HG03060 (cell line): ENCODE results near the gene ZNF181.
"Not testable (repeated sequence)": the region's sequence is repeated elsewhere in the genome, so short reads cannot be mapped to it uniquely, and the experiment has no call there.

ENCODE experiments used
- ATAC-seq: cut with Tn5 transposase; IDR thresholded peaks from one replicate; pipeline ENCODE4 v1.9.1; 2021; ENCODE audit warnings: low read depth, moderate number of reproducible peaks; ENCODE audit not compliant: unreplicated experiment

Gene ZNF181

DNA sequence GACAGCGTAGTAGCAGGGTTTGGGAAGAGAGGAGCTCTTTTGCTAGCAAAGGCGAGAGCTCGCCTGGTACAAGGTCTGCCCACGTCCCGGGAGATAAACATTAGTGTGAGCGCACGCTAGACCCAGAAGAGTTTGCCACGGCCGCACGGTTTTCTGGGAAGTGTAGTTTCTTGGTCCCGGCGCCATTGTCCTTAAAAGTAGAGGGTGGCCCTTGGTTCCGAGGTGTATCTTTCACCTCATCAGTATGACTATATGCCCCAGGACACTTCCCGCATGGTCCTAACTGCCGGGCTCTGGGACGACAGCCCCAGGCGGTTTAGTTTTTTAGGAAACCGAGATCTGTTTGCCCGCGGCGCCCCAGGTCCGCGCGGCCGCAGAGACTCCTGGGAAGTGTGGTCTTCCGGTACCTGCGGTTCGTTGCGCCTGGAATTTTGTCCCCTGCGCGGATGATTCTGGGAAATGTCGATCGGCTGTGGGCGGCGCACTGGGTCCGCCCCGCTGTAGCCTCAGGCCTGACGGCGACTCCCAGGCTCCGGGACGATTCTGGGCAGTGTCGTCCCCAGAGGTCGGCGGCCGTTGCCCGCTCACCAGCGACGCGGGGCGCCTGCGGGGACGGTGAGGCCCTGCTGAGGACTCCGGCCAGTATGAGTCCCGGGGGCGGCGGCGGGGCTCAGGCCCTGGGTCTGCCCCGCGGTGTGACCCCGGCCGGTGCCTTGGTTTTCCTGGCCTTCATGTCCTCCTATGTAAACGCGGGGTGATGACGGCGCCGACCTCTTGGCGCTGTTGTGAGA lies at the start of gene ZNF181:
Gene ZNF181 (plus strand): TSS at position 498 of the 791 bp plus-strand sequence. CDS start 795 bp downstream, outside the sequence.
- ATAC-seq: peak; percentile 50

DNA sequence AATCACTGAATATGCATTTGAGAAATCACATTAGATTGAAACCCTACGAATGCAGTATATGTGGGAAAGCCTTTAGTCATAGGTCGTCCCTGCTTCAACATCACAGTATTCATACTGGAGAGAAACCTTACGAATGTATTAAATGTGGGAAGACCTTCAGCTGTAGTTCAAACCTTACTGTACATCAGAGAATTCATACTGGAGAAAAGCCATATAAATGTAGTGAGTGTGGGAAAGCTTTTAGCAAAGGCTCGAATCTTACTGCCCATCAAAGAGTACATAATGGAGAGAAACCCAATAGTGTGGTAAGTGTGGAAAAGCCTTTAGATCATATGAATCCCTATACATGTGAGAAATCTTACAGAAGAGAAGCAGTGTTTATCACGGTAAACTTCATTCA lies 48.8 kb upstream of the ZNF181 start:
- ATAC-seq: not testable (repeated sequence)

DNA sequence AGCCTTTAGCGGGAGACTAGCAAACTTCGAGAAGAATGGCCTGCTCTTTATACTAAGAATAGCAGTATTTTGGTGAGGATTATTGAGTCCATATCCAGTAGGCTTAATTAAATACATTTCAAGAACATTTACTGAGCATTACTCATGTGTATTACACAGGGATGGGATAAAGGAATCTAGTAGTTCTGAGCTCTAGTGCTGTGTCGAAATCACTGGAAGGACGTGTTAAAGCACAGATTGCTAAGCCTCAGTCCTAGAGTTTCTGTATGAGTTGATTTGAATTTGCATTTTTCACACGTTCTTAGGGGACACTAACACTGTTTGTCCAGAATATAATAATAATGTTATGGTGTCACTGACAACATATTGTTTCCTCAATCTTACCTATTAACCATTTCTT lies 47.6 kb upstream of the ZNF181 start:
- ATAC-seq: no peak

- no peak for ATAC-seq
Measured at GRCh38 chr19:34687348-34687747, 46.7 kb upstream of the ZNF181 start.

GRCh38 chr19:34688592-34688991 lies 45.5 kb upstream of the ZNF181 start:
- ATAC-seq: no peak

- ATAC-seq: no peak
Measured at GRCh38 chr19:34690372-34690771, 43.7 kb upstream of the ZNF181 start.

DNA sequence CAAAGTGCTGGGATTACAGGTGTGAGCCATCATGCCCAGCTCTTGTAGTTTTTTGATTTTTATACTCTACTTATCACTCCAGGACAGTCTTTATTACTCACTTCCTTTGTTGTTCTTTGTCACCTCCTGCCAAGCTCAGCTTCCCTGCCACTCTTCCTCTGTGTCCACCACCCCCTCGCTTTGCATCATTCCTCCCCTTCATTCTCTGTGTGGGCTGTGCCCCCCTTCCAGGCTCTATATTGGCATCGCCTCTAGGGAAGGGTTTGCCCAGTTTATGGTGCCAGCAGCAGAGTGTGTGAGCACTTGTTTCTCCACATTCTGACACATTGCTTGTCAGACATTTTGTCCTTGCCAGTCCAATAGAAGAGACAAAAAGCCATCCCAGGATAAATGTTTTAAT lies 41.5 kb upstream of the ZNF181 start:
- ATAC-seq: no peak

DNA sequence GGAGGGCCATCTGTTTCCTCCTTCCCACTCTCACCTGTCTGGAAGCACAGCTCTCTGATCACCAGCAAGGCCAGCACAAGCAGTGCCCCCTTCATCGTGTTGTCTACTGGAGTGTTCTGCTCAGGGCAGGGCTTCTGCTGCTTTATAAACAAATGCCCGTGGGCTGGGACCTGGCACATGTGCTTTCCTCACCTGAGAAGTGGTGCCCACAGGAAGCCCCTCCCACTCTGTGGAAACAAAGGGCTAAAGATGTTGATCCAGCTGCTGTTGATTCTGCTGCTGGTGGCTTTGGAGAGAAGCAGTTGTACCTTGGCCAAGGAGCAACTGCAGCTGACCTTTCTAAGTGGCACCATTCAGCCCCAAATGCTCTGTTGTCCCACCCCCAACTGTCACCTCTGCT lies 26.4 kb upstream of the ZNF181 start:
- no peak for ATAC-seq

GRCh38 chr19:34711890-34712289 lies 22.2 kb upstream of the ZNF181 start:
- ATAC-seq: no peak

- ATAC-seq: no peak
Measured at GRCh38 chr19:34712395-34713261, 21.4 kb upstream of the ZNF181 start.

- no peak for ATAC-seq
Measured at GRCh38 chr19:34713262-34713637, 20.8 kb upstream of the ZNF181 start.

GRCh38 chr19:34715357-34715756 lies 18.7 kb upstream of the ZNF181 start:
- no peak for ATAC-seq

DNA sequence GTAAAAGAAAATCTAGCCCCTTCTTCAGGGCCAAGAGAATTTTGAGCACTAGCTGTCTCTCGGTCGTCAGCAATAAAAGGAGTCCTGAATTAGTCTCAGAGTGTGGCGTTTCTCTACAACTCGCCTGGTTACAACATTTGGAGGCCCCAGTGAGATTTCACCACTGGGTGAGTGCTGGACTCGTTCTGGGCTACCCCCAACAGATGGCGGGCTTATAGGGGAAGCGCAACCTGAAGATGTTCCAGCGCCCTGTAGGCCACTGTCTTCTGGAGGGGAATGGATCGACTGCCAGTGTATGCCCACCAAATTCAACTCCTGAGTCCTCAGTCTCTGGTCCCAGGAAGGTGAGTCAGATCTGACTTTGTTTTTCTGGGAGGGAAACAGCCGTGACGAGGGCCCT lies 11.7 kb upstream of the ZNF181 start:
- no peak for ATAC-seq

DNA sequence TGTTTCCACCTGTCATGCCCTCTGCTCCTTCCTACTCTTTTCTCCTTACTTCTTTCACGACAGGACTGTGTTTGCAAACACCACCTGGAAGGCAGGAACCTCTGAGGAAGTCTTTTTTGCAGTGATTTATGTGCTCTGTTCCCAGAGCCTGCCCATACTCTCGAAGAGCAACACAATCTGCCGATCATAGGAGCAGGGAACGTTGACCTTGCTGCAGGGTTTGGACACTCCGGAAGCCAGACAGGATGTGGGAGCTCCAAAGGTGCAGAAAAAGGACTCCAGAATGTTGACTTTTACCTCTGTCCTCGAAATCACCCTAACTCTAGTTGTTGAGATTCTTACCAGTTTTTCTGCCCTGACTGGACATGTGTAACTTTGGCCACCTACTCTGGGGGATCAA lies 8.6 kb upstream of the ZNF181 start:
- ATAC-seq: no peak

DNA sequence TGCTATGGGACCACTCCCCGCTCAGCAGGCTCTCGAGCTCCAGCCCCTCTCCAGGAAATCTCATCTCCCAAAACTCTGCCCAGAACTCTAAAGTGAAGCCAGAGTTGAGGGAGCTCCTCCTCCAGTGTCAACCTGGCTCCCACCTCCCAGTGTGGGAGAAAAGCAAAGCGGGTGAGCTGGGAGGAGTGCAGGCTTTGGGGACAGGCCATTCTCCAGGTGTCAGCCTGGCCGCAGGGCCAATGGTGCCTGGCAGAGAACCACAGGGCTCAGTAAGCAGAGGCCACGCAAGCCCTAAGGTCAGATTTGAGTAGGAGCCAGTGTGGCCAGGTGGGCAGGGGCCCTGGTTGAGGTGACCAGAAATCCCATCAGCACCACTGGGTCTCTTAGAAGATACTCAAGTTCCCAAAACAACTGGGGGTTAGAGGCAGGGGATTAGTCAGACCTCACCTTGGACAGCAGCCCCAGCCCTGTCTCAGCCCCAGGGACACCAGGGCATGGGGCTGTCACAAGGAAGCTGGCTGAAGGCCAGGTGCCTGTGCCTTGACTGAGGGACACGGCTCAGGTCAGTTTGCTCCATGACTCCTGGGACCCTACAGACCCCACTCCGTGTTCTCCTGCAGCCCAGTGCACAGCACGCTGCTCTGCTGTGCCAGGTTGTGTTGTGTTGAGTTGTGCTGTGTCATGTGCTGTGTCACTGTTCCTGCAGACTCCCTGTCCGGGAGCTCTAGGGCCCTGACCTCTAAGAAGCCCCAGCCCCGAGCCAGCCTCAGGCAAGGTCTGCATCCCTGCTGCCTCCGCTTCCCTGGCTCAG lies 2.8 kb upstream of the ZNF181 start:
- no peak for ATAC-seq

DNA sequence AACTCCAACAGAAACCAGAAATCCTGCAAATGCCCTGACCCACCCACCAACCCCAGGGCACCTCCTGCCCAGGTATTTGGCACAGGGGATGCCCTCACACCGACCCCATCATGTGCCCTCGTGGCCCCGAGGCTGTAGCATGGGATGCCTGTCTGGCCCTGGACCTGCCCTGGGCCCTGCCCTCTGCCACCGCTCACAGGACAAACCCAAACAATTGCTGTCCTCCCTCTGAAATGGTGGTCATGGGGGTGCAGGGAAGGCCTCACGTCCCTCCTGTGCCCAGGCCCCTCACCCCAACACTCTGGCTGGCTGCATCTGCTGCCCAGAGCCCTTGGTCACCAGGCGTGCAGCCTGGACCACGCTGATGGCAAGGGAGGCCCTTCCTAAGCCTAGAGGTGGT lies 2.1 kb upstream of the ZNF181 start:
- ATAC-seq: no peak

DNA sequence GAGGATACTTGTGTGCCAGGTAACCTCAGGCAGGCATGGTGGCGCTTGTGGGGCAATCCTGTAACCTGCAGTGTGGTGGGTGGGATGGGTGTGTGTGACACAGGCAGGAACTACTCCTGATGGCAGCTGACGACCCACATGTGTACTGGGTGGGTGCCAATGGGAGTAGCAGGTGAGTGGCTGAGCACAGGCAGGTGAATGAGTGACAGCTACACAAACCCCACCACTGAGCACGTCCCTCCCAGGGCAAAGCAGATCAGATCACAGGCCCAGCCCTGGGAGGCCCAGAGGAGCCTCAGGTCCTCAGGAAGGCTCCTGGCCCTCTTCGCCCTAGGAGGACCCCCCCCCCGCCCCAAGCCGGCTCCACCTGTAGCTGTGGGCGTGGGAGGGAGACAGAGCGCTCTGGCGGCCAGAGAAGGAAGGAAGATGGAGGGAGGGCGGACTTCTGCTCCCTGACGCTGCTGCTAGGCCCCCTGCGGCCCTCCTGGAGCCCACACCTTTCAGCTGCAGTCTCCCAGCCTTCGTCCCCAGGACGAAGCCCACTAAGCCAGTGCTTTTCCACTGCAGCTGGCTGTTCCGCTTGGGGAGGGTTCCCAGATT lies 1.3 kb upstream of the ZNF181 start:
- ATAC-seq: no peak

- ATAC-seq: peak; percentile 11
Measured at GRCh38 chr19:34733266-34733745, 737 bp upstream of the ZNF181 start.

DNA sequence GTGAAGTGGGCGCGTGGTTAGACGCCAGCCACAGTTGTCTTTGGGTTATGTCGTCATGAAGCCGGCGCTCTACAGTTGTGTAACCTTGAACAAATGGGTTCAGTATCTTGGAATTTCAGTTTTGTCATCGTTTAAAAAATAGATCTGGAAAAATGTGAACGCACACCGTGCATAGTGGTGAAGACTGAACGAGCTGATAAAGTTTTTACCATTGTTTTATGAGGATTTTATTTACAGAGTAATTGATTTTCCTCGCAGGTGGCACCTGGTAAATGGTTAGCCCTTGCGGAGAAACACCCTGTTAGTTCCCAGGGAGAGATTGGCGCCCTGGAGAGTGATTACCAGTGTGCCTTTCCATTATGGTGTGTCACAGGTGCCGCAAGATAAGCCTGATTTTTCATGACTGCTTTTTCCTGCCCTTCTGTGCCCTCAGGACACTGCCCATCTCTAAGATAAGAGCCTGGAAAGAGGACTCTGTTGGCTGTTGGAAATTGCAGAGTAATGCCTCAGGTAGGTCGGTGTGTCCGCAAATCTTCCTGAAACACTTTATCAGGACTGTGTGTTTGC lies 577 bp downstream of the ZNF181 start:
- ATAC-seq: no peak
